IPS DF 6.9 (cell line): ENCODE data around the gene HOXD12.

Experiments
- DNase-seq: peaks from one replicate; pipeline ENCODE4 v3.0.0-alpha.2; 2013; ENCODE audit warnings: low read depth, low spot score
- H3K27ac ChIP-seq: one replicate; pipeline ENCODE4 v1.5.1; 2013; ENCODE audit warnings: low read length, control low read depth
- H3K27me3 ChIP-seq: 2 replicates; pipeline ENCODE4 v1.6.1; 2013; ENCODE audit warnings: mild to moderate bottlenecking, low read length; ENCODE audit not compliant: control insufficient read depth, insufficient read depth
- H3K36me3 ChIP-seq: 2 replicates; pipeline ENCODE4 v1.6.1; 2013; ENCODE audit warnings: low read length; ENCODE audit not compliant: control insufficient read depth, insufficient read depth
- H3K4me1 ChIP-seq: 2 replicates; pipeline ENCODE4 v1.6.1; 2013; ENCODE audit warnings: low read length; ENCODE audit not compliant: control insufficient read depth, insufficient read depth
- H3K4me3 ChIP-seq: 2 replicates; pipeline ENCODE4 v1.5.1; 2013; ENCODE audit warnings: mild to moderate bottlenecking, low read length
- H3K9me3 ChIP-seq: 2 replicates; pipeline ENCODE4 v1.6.1; 2013; ENCODE audit warnings: low read length, inconsistent platforms; ENCODE audit not compliant: control insufficient read depth, insufficient read depth
- WGBS: extraction: QIAGEN DNeasy Blood & Tissue Kit; methylation state at CpG from one replicate; pipeline ENCODE4 v1.1.7; 2013; ENCODE audit warnings: mixed read lengths, missing lambda C conversion rate; ENCODE audit not compliant: insufficient read length, insufficient coverage; 5-methylcytosine and 5-hydroxymethylcytosine counted together

Gene HOXD12, protein sequence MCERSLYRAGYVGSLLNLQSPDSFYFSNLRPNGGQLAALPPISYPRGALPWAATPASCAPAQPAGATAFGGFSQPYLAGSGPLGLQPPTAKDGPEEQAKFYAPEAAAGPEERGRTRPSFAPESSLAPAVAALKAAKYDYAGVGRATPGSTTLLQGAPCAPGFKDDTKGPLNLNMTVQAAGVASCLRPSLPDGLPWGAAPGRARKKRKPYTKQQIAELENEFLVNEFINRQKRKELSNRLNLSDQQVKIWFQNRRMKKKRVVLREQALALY

DNA sequence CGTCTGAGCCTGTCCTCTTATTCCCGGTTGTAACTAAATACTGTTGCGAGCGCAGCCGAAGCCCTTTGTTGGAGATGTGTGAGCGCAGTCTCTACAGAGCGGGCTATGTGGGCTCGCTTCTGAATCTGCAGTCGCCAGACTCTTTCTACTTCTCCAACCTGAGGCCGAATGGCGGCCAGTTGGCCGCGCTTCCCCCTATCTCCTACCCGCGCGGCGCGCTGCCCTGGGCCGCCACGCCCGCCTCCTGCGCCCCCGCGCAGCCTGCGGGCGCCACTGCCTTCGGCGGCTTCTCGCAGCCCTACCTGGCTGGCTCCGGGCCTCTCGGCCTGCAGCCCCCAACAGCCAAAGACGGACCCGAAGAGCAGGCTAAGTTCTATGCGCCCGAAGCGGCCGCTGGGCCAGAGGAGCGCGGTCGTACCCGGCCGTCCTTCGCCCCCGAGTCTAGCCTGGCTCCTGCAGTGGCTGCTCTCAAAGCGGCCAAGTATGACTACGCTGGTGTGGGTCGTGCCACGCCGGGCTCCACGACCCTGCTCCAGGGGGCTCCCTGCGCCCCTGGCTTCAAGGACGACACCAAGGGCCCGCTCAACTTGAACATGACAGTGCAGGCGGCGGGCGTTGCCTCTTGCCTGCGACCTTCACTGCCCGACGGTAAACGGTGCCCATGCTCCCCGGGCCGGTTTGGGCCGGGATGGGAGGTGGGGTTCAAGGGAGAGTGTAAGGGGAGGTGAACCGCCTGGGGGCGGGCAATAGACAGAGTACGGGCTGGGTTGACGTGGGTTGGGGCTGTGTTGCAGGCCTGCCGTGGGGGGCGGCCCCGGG lies at the start of gene HOXD12:
TSS of gene HOXD12 (plus strand) at position 68 of the 819 bp plus-strand sequence. CDS start at position 75, 7 bp downstream.
- H3K27ac ChIP-seq = no peak within 1 kb of the TSS
- no peak for DNase-seq
- H3K27me3 ChIP-seq = peaks cover 80% of the 10 kb centered on the region
- H3K4me3 ChIP-seq = no peak within 1 kb of the TSS
- H3K36me3 ChIP-seq = no peaks in the 10 kb centered on the region; the same call in 1 of the 2 replicates
- H3K9me3 ChIP-seq = no peaks in the 10 kb centered on the region
- peaks cover 3% of the 10 kb centered on the region; the same call in 1 of the 2 replicates for H3K4me1 ChIP-seq
- no CpG with 5 or more reads among the region's 70 CpGs for WGBS

GRCh38 chr2:176056406-176056805 lies 43.2 kb upstream of the HOXD12 start:
- no peak for DNase-seq
- H3K4me1 ChIP-seq = no peaks in the 10 kb centered on the region
- H3K36me3 ChIP-seq = no peaks in the 10 kb centered on the region
- WGBS = no CpG with 5 or more reads among the region's 1 CpG
- no peak overlapping the region for H3K27ac ChIP-seq
- H3K27me3 ChIP-seq = no peaks in the 10 kb centered on the region
- no peak overlapping the region for H3K4me3 ChIP-seq
- H3K9me3 ChIP-seq = no peaks in the 10 kb centered on the region

- no peak for DNase-seq
- Histone ChIP-seq H3K36me3 (no peaks in the 10 kb centered on the region), H3K27me3 (peaks cover 35% of the 10 kb centered on the region), H3K4me1 (peaks cover 3% of the 10 kb centered on the region), H3K4me3 (no peak overlapping the region), H3K9me3 (no peaks in the 10 kb centered on the region), H3K27ac (no peak overlapping the region)
- no CpG with 5 or more reads among the region's 2 CpGs for WGBS
Observed at GRCh38 chr2:176063958-176064357, 35.6 kb upstream of the HOXD12 start.

GRCh38 chr2:176066645-176067588 lies 32.7 kb upstream of the HOXD12 start:
- H3K27ac ChIP-seq = no peak overlapping the region
- peaks cover 65% of the 10 kb centered on the region for H3K27me3 ChIP-seq
- no peaks in the 10 kb centered on the region for H3K36me3 ChIP-seq
- no peaks in the 10 kb centered on the region for H3K9me3 ChIP-seq
- no peak for DNase-seq
- no peak overlapping the region; the same call in 1 of the 2 replicates for H3K4me3 ChIP-seq
- H3K4me1 ChIP-seq = peaks cover 3% of the 10 kb centered on the region
- no CpG with 5 or more reads among the region's 56 CpGs for WGBS

GRCh38 chr2:176067589-176068418 lies 31.8 kb upstream of the HOXD12 start:
- WGBS = no CpG with 5 or more reads among the region's 38 CpGs
- H3K4me3 ChIP-seq = no peak overlapping the region
- H3K4me1 ChIP-seq = peaks cover 3% of the 10 kb centered on the region
- no peaks in the 10 kb centered on the region for H3K9me3 ChIP-seq
- no peak for DNase-seq
- peaks cover 74% of the 10 kb centered on the region for H3K27me3 ChIP-seq
- no peaks in the 10 kb centered on the region for H3K36me3 ChIP-seq
- H3K27ac ChIP-seq = no peak overlapping the region

DNA sequence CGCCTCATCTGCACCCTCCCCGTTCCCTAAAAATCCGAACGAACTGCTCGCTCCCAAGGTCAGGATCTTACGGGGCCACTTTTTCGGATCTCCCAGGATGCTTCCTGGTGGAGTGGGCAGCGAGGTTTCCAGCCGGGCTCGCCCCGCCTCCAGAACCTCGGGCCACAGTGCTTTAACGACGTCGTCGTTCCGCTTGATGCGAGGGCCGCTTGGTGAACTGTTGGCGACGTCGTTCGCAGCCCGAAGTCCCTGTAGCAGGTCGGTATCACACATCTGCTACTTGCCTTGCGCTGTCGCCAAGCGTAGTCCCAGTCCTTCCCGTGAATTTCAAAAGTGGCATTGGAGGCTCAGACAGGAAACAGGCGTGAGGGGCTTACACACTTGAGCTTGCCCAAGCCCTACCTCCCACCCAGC lies 31.2 kb upstream of the HOXD12 start:
- WGBS = no CpG with 5 or more reads among the region's 30 CpGs
- Histone ChIP-seq H3K27ac (no peak overlapping the region), H3K4me3 (no peak overlapping the region), H3K27me3 (peaks cover 80% of the 10 kb centered on the region), H3K9me3 (no peaks in the 10 kb centered on the region), H3K4me1 (peaks cover 3% of the 10 kb centered on the region), H3K36me3 (no peaks in the 10 kb centered on the region)
- no peak for DNase-seq

- DNase-seq = no peak
- Histone ChIP-seq H3K9me3 (no peaks in the 10 kb centered on the region), H3K36me3 (no peaks in the 10 kb centered on the region), H3K27ac (no peak overlapping the region), H3K4me1 (peaks cover 3% of the 10 kb centered on the region), H3K27me3 (peaks cover 99% of the 10 kb centered on the region), H3K4me3 (no peak overlapping the region)
- no CpG with 5 or more reads among the region's 58 CpGs for WGBS
Observed at GRCh38 chr2:176071330-176072291, 28.0 kb upstream of the HOXD12 start.

DNA sequence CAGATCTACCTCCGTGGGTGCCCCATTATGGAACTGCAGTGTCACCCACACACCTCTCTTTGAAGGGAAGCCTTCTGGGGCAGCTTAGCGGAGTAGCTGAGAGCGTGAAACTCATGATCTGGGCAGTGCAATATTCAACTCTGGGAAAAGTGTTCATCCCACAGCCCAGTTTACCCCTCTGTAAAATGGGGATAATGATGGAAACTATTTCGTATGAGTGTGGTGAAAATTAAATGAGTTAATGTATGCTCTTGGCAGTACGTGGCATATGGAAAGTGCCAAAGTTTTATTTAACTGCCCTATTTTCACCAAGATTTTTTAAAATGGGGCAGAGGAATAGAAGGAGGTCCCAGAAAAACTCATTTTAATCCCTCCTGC lies 27.3 kb upstream of the HOXD12 start:
- WGBS = no CpG with 5 or more reads among the region's 5 CpGs
- no peak overlapping the region for H3K4me3 ChIP-seq
- no peak overlapping the region for H3K27ac ChIP-seq
- H3K4me1 ChIP-seq = peaks cover 2% of the 10 kb centered on the region; the same call in 1 of the 2 replicates
- no peaks in the 10 kb centered on the region for H3K9me3 ChIP-seq
- no peaks in the 10 kb centered on the region for H3K36me3 ChIP-seq
- peaks cover 97% of the 10 kb centered on the region for H3K27me3 ChIP-seq
- DNase-seq = no peak
